HG03565 (cell line): ENCODE data around the gene HBG1.
A peak's percentile ranks its signal among the peaks of the same experiment; 100 is the strongest.
"Not testable (repeated sequence)": the region's sequence is repeated elsewhere in the genome, so short reads cannot be mapped to it uniquely, and the experiment has no call there.

Experiments
- ATAC-seq: cut with Tn5 transposase; IDR thresholded peaks from one replicate; pipeline ENCODE4 v1.9.1; 2021; ENCODE audit warnings: mild to moderate bottlenecking, moderate library complexity; ENCODE audit not compliant: unreplicated experiment

HBG1 gene

DNA sequence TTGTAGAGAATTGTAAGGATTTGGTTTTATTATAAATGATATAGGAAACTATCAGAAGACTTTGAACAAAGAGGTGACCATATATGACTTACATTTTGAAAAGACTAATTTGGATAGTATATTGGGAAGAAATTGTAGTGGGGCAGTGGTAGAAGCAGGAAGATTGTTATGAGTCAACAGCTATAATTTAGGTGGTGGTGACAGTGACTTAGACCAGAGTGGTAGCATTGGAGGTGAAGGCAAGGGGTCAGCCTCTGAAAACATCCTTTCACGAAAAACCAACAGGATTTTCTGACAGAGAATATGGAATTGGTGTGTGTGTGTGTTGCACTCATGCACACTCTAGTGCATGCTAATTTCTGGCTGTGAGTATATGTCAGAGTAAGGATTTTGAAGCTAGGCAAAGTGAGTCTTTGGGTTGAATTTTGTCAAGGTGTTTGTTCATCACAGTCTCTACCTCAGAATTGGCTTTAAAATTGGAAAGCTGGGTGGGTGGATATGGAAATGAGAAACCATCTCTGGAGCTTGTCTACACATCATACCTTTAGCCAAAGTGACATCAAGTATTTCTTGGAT is 28.2 kb upstream of the HBG1 start:
- peak; percentile 54 for ATAC-seq

DNA sequence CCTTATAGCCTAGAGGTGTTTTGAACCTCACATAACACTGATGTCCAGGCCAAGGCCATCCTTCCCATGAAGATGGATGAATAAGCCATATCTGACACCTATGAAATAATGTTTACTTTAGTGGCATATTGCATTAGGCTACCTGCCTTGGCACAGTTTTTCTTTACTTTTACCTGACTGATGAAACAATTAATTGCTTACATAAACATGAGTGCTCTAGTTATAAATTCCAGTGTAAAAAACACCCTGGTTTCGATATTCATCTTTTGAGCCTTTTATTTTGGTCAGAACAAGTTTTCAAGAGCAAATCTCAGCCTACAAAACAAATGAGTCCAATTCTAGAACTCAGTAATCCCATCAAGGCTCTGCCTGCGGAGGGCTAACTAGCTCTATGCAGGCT is 27.0 kb upstream of the HBG1 start:
- ATAC-seq: no peak

DNA sequence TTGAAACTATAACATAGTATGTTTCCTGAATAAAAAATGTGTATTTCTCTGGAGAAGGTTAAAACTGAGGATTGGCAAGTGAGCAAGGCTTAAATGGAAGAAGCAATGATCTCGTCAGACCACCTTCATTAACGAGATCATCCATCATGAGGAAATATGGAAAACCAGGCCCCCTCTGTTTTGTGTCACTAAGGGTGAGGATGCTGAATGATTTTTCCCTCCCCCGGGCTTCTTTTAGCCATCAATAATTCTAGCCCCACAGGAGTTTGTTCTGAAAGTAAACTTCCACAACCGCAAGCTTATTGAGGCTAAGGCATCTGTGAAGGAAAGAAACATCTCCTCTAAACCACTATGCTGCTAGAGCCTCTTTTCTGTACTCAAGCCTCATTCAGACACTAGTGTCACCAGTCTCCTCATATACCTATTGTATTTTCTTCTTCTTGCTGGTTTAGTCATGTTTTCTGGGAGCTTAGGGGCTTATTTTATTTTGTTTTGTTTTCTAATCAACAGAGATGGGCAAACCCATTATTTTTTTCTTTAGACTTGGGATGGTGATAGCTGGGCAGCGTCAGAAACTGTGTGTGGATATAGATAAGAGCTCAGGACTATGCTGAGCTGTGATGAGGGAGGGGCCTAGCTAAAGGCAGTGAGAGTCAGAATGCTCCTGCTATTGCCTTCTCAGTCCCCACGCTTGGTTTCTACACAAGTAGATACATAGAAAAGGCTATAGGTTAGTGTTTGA is 25.9 kb upstream of the HBG1 start:
- no peak for ATAC-seq

- ATAC-seq: no peak
These were observed 24.7 kb upstream of the HBG1 start for GRCh38 chr11:5274395-5274794.

DNA sequence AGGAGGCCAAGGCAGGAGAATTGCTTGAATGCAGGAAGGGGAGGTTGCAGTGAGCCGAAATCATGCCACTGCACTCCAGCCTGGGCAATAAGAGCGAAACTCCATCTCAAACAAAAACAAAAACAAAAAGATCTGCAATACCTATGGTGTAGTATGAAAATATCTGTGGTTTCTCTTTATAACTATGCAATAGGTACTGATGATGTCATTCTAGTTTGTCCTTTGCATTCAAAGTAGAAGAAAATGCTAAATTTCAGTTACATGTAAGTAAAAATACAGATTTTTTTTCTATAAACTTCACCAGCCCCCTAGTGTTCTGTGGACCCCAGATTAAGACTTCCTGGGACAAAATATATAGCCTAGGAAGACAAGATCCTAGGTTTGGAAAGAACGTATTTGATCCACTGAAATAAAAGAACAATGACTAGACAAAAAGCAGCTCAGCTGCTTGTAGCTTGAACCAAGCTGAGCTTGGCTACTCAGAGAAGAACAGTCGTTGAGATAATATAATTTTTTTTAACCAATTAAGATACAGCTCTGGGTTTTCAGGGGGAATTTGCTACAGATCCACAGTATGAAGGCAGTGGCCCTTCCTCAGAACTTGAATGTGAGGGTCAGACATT is 22.8 kb upstream of the HBG1 start:
- no peak for ATAC-seq

DNA sequence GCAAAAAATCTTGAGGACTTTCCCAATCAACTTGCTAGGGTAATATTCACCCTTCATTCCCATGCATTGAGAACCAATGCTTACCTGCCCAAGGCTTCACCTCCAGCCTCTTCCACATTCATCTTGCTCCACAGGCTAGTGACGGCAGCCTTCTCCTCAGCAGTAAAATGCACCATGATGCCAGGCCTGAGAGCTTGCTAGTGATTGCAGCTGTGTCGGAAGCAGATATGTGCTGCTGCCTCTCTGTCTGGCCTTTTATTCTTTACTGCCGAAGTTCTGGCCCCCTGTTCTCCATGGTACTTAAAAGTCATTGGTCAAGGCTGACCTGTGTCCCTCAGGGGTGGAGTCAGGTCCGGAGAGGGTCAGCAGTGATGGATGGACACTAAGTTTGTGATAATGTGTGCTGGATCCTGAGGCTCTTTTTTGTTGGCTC is 20.1 kb upstream of the HBG1 start, which contains the start of gene HBE1:
TSS of gene HBE1 (minus strand) at position 231 of the 433 bp plus-strand sequence. CDS start at position 176, 55 bp downstream.
- no peak for ATAC-seq

GRCh38 chr11:5267033-5267563 is 17.4 kb upstream of the HBG1 start:
- no peak for ATAC-seq

DNA sequence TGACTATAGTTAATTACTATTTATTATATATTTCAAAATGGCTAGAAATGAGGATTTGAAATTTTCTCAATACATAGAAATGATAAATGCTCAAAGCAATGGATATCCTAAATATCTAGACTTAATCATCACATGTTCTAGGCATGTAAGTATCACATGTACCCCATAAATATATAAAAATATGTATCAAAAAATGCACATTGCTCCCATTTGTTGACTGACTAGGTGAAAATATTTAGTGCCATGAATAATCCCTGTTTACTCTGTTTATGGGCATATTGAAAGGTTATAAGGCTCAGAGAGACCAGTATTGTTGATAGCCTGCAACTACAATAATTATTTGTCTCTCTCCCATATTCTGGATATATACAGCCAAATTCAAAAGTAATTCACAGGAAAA is 17.0 kb upstream of the HBG1 start:
- ATAC-seq: no peak

DNA sequence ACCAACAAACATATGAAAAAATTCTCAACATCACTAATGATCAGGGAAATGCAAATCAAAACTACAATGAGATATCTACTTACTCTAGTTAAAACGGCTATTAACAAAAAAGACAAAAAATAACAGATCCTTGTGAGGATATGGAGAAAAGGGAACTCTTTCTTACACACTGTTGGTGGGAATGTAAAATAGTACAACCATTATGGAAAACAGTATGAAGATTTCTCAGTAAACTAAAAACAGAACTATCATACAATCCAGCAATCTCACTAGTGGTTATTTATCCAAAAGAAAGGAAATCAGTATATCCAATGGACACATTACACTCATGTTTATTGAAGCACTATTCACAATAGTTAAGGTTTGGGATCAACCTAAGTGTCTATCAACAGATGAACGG is 16.2 kb upstream of the HBG1 start:
- ATAC-seq: no peak

DNA sequence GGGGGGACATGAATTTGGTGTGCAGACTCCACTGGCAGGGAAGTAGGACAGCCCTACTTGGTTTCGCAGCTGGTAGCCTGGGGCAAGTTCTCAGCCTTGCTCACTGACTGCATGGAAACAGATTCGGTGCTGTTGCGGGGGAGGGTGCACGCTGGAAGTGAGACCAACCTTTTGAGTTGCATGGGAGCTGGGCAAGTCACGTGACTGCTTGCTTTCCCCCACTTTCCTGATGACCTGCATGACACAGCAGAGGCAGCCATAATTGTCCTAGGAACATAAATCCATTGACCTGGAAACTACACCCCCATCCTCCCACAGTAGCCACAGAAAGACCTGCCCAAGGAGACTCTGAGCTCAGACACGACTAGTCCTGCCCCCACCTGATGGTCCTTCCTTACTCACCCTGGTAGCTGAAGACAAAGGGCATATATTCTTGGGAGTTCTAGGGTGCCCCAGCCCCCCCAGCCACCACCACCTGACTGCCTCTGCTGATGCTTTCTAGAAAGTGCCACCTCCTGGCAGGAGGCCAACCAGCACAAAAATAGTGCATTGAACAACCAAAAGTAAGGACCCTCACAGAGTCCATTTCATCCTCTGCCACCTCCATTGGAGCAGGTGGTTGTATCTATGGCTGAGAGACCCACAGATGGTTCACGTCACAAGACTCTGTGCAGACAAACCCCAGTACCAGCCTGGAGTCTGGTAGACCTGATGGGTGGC is 9.0 kb upstream of the HBG1 start:
- no peak for ATAC-seq

- no peak for ATAC-seq
These were observed 7.6 kb upstream of the HBG1 start for GRCh38 chr11:5257296-5257695.

GRCh38 chr11:5254646-5255413 is 5.2 kb upstream of the HBG1 start, which contains the start of gene HBG2:
Gene HBG2 (minus strand): TSS chr11:5254781. CDS start chr11:5254728, 53 bp downstream.
- not testable (repeated sequence) for ATAC-seq

DNA sequence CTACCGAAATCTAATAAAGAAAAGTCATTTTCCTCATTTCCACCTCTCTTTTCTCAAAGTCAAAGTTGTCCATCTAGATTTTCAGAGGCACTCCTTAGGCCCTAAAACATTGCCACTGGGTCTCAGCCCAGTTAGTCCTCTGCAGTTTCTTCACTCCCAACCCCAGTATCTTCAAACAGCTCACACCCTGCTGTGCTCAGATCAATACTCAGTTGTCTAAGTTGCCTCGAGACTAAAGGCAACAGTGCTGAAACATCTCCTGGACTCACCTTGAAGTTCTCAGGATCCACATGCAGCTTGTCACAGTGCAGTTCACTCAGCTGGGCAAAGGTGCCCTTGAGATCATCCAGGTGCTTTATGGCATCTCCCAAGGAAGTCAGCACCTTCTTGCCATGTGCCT is 4.4 kb upstream of the HBG1 start:
- not testable (repeated sequence) for ATAC-seq

GRCh38 chr11:5253440-5253839 is 3.8 kb upstream of the HBG1 start:
- ATAC-seq: not testable (repeated sequence)

- no peak for ATAC-seq
These were observed 3.2 kb upstream of the HBG1 start for GRCh38 chr11:5252919-5253265.

DNA sequence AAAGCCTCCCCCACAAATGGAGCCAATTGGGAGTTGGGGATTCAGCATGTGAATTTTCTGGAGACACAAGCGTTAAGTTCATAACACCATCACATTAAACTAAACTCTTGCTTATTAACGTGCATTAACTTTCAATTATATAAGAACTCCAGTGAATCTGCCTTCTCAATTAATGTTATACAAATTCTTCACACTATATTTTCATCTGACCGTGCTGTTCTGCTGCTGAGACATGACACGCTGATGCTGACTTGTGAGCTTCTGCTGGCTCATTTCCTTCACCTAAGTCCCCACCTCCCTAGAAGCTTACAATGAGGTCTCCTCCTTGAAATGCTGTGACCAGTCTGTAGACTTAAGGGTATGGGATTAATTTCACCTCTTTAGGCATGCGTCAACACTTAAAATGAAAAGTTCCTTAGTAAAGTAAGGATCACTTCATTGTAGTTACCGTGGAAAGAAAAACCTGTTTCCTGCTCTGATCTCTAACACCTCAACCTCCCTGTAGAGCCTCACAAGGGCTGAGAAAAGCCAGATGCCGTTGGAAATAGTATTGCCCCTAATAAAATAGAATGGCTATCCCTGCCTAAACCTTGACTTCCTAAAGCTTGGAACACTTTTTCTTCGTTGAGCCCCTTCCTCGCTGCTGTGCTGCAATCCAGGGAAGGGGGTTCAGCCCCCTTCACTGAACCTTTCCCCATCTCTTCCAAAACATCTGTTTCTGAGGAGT is 2.7 kb upstream of the HBG1 start:
- no peak for ATAC-seq

DNA sequence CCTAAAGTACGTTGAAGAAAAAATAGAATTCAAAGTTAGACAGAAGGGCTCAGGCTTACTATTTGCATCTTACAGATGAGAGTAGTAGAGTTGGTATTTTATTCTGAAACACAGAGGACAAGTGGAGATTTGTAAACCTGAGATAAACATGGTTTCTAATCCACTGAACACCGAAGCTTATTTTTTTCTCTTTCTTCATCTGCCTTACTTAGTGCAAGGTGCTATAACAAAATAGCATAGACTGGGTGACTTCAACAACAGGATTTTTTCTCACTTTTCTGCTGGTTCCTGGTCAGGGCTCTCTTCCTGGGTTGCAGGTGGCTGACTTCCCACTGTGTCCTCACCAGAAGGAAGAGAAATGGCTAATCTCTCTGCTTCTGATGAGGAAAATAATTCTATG is 2.1 kb upstream of the HBG1 start:
- no peak for ATAC-seq

DNA sequence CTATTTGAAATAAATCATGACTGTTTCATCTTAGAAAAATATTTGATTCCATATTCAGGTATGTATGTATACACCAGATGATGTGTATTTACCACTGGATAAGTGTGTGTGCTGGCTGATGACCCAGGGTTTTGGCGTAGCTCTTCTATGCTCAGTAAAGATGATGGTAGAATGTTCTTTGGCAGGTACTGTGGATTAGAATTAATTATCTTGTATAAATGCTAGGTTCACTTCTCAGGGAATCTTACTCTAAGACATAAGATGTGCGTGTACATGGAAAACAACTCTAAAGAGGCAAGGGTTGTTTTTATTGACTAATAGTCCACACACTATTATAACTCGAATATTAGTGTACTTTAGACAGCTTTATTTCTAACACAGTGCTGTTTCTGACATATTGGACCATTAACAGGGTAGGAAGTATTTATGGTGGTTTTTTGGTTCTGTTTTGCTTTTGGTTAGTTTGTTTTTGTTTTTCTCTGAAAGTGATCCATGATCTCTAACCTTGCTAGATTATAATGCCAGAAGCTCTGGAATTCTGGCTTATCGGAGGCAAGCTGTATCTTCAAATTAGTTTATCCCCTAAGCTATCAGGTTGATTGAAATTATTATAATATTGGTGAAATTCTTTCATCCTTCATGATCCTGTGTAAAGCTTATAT is 1.0 kb upstream of the HBG1 start:
- ATAC-seq: no peak

- ATAC-seq: not testable (repeated sequence)
These were observed 1.2 kb downstream of the HBG1 start for GRCh38 chr11:5248498-5248897.
